ENCODE results near the gene RAB3A.

RAB3A gene

DNA sequence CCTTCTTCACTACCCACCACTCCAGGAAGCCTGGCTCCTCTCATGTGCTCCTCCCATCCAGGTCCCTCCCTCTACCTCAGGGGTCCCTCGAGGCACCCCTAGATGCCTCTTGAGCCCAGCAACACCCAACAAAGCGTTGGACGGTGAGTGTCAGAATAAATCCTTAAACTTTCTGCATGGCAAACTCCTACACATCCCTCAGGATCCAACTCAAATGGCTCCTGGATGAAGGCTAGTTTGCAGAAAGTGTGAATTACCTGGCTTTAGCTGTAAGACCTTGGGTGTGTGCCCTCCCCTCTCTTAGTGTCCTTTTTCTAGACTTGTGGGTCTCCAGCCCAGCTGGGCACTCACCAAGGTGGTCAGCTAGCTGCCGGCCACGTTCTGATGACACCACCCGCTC, 5.5 kb downstream of the RAB3A start:
- no peak for DNase-seq (ENCODE audit: low read depth)
- TF ChIP-seq, protein P1, sequence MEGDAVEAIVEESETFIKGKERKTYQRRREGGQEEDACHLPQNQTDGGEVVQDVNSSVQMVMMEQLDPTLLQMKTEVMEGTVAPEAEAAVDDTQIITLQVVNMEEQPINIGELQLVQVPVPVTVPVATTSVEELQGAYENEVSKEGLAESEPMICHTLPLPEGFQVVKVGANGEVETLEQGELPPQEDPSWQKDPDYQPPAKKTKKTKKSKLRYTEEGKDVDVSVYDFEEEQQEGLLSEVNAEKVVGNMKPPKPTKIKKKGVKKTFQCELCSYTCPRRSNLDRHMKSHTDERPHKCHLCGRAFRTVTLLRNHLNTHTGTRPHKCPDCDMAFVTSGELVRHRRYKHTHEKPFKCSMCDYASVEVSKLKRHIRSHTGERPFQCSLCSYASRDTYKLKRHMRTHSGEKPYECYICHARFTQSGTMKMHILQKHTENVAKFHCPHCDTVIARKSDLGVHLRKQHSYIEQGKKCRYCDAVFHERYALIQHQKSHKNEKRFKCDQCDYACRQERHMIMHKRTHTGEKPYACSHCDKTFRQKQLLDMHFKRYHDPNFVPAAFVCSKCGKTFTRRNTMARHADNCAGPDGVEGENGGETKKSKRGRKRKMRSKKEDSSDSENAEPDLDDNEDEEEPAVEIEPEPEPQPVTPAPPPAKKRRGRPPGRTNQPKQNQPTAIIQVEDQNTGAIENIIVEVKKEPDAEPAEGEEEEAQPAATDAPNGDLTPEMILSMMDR (IDR thresholded peaks at IDR 0.05; ENCODE audit: control insufficient read depth, insufficient read depth, low read depth, low read length, missing control alignments): no peak
- H3K4me3 ChIP-seq (ENCODE audit: control insufficient read depth, low read depth, low read length): no peak overlapping the region

DNA sequence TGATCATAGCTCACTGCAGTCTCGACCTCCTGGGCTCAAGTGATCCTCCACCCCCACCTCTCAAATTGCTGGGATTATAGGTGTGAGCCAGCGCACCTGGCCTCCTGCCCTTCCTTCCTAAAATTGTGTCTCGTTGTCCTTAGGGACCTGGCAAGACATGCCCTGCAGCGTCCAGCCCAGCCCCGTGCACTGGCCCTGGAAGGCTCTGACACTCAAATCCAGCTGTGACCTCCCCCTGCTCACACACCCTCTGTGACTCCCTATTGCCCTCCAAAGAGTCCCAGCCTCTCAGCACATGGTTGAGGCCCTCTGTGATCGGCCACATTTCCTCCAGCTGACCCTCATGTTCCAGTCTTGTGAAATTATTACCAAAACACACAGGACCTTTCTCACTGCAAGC, 5.9 kb downstream of the RAB3A start:
- DNase-seq (ENCODE audit: low read depth): no peak
- no peak overlapping the region for H3K4me3 ChIP-seq (ENCODE audit: control insufficient read depth, low read depth, low read length)
- TF ChIP-seq, protein P1 (IDR thresholded peaks at IDR 0.05; ENCODE audit: control insufficient read depth, insufficient read depth, low read depth, low read length, missing control alignments): no peak

DNA sequence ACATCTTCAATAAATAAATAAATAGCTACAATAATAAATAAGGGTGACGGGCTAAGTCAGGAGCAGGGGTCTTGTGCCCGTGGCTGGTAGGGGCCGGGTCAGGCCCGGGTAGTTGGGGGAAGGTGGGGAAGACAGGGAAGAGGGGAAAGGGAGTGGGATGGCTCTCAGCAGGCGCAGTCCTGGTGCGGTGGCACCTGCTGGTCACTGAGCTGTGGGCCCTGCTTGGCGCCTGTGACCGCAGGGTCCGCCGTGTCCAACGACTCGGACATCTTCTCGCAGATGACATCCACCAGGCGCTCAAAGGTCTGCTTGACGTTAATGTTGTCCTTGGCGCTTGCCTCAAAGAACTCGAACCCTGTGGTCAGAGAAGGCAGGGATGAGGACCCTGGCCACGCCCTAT, 6.5 kb downstream of the RAB3A start:
- TF ChIP-seq, protein P1 (IDR thresholded peaks at IDR 0.05; ENCODE audit: control insufficient read depth, insufficient read depth, low read depth, low read length, missing control alignments): no peak

DNA sequence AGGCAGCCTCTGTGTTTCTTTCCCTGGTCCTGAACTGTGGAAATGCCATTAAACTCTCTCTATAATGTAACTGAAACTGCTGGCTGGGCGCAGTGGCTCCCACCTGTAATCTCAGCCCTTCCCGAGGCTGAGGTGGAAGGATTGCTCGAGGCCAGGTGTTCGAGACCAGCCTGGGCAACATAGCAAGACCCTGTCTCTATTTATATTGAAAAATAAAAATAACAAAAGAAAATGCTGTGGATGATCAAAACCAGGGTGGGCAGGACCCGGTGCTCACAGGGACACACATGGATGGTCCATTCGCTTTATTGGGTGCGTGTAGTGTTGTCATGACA, 7.4 kb downstream of the RAB3A start:
- DNase-seq (ENCODE audit: low read depth): no peak
- TF ChIP-seq, protein P1 (IDR thresholded peaks at IDR 0.05; ENCODE audit: control insufficient read depth, insufficient read depth, low read depth, low read length, missing control alignments): no peak

More for the DNA sequence above, 6.5 kb downstream of the RAB3A start:
- H3K4me3 ChIP-seq (ENCODE audit: control insufficient read depth, low read depth, low read length): no peak overlapping the region
- DNase-seq (ENCODE audit: low read depth): no peak

DNA sequence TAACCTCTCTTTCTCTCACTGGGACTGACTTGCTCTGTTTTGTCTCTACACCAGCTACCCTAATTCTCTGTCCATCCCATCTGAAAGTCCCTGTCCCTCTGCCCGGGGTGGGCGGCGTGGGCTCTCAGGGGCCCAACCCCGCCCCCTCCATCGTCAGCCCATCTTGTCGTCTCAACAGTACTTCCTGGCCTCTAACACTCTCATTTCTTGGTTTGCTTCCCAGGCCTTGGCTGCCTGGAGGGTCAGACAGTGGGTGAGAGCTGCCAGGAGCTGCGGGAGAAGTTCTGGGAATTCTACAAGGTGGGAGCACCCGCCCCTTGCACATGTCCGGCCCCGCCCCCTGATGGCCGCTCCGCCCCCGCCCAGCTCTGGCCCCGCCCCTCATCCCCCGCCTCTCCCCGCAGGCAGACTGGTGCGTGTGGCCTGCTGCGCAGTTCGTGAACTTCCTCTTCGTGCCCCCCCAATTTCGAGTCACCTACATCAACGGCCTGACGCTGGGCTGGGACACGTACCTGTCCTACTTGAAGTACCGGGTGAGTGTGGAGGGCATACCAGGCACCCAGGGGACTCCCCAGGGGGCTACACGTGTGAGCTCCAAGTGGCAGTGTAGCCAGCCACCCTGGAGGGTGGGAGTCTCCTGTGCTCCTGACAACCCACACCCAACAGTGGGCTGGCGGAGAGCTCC, 9.1 kb downstream of the RAB3A start:
- DNase-seq (ENCODE audit: low read depth): no peak
- H3K4me3 ChIP-seq (ENCODE audit: control insufficient read depth, low read depth, low read length): no peak overlapping the region; the same call in 1 of the 2 replicates
- TF ChIP-seq, protein P1 (IDR thresholded peaks at IDR 0.05; ENCODE audit: control insufficient read depth, insufficient read depth, low read depth, low read length, missing control alignments): no peak

More for the DNA sequence above, 7.4 kb downstream of the RAB3A start:
- no peak overlapping the region for H3K4me3 ChIP-seq (ENCODE audit: control insufficient read depth, low read depth, low read length)

DNA sequence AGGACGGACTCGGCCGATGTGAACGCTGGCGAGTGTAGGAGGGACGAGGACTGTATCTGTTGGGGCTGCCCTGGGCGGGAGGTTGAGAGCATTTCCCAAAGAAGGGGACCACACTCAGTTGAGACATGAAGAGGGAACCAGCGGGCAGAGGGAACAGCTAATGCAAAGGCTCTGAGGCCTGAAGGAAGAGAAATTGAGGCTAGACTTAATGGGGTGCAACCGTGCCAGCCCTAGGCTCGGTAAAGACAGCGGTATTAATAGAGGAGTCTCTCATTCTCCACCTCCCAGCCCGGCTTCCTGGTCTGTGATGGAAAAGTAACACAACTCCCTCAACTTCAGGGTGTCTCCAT, 9.7 kb downstream of the RAB3A start:
- peak overlapping the region; percentile 86 for H3K4me3 ChIP-seq (ENCODE audit: control insufficient read depth, low read depth, low read length)
- no peak for DNase-seq (ENCODE audit: low read depth)
- TF ChIP-seq, protein P1 (IDR thresholded peaks at IDR 0.05; ENCODE audit: control insufficient read depth, insufficient read depth, low read depth, low read length, missing control alignments): no peak
